ENCODE data around the gene CFAP43.
"Not testable (repeated sequence)": the region's sequence is repeated elsewhere in the genome, so short reads cannot be mapped to it uniquely, and the experiment has no call there.

Gene CFAP43

DNA sequence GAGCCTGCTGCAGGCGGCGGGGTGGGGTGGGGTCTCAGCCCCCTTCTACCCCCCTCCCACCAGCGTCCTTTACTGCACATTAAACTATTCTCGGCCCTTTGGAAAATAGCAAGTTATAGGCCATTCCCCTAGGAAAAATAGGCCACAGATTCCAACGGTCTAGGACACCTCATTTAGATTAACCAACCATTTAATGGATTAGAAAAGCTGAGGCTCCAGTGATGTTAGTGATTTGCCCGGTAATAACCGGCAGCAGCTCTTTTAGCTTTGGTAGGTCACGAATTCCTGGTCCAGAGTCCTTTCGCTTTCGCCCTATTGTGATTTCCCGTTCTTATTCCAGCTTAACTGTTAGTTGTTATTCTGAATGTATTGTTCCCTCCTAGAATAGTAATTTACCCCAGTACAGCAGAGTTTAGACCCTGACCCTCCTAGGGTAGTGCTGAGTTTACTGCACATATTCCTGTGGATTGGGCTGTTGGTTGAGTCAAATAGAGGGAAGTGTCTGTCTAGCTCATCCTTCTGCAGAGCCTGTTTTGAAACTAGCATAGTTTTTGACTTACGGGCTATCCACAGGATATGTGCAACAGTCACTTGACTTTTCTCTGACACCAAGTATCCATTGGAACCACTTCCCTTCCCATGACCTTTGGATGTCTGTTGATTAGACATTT is 23.3 kb upstream of the CFAP43 start:
- DNase-seq (ENCODE audit: low read depth): peak; percentile 66

DNA sequence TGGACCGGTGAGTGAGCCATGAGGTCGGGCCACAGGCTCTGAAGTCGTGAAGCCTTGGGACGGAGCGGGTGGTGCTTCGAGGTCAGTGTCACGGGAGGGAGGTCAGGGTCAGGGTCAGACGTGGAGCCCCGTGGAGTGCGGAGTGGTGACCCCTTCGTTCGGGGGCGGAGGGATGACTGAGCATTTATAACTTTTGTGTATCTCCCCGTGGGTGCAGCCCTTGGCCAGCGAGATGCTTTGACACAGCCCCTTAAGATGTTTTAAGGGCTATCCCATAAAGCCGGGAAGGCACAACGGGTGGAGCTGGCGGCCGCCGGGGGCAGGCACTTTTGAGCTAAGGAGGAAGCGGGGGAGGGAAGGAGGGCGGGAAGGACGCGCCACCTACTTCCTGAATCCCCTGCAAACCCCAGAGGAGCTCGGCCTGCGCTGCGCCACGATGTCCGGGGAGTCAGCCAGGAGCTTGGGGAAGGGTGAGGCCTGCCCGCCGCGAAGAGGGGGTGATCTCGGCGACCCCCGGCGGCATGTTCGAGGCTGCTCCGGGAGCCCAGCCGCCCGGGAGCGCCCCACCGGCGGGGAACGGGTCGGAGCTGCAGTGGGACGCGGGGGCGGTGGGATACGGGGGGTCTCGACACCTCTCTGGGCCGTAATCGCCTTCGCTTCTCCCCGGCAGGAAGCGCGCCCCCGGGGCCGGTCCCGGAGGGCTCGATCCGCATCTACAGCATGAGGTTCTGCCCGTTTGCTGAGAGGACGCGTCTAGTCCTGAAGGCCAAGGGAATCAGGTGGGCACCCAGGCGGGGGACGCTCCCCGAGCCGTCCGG is 22.5 kb upstream of the CFAP43 start, which contains the start of gene GSTO1:
Gene GSTO1, plus strand, starts transcription at position 400 of the 818 bp plus-strand sequence. Its CDS starts 37 bp downstream, at position 437.
- peak; percentile 44 for DNase-seq (ENCODE audit: low read depth)

- DNase-seq (ENCODE audit: low read depth): no peak
Observed at GRCh38 chr10:104253606-104254410, 21.6 kb upstream of the CFAP43 start.

GRCh38 chr10:104253106-104253505 is 20.9 kb upstream of the CFAP43 start:
- no peak for DNase-seq (ENCODE audit: low read depth)

DNA sequence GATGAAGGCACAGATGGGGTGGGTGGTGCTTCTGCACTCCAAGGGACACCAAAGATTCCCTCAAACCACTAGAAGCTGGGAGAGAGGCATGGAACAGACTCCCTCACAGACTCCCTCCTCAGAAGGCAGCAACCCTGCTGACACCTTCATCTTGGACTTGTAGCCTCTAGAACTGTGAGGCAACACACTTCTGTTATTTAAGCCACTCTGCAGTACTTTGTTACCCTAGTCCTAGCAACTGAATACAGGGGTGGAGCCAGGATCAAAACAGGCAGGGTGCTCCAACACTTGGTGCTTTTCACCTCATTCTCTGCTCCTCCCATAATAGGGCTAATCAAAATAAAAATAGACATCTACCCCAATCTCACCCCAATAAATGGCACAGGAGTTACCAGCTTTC is 20.2 kb upstream of the CFAP43 start:
- no peak for DNase-seq (ENCODE audit: low read depth)

- no peak for DNase-seq (ENCODE audit: low read depth)
Observed at GRCh38 chr10:104251443-104251842, 19.3 kb upstream of the CFAP43 start.

GRCh38 chr10:104250371-104250770 is 18.2 kb upstream of the CFAP43 start:
- no peak for DNase-seq (ENCODE audit: low read depth)

DNA sequence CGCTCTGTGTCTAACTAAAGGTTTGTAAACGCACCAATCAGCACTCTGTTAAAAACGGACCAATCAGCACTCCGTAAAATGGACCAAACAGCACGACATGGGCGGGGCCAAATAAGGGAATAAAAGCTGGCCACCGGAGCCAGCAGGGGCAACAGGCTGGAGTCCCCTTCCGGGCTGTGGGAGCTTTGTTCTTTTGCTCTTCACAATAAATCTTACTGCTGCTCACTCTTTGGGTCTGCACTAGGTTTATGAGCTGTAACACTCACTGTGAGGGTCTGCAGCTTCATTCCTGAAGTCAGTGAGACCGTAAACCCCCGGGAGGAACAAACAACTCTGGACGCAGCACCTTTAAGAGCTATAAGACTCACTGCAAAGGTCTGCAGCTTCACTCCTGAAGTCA is 16.8 kb upstream of the CFAP43 start:
- DNase-seq (ENCODE audit: low read depth): not testable (repeated sequence)

DNA sequence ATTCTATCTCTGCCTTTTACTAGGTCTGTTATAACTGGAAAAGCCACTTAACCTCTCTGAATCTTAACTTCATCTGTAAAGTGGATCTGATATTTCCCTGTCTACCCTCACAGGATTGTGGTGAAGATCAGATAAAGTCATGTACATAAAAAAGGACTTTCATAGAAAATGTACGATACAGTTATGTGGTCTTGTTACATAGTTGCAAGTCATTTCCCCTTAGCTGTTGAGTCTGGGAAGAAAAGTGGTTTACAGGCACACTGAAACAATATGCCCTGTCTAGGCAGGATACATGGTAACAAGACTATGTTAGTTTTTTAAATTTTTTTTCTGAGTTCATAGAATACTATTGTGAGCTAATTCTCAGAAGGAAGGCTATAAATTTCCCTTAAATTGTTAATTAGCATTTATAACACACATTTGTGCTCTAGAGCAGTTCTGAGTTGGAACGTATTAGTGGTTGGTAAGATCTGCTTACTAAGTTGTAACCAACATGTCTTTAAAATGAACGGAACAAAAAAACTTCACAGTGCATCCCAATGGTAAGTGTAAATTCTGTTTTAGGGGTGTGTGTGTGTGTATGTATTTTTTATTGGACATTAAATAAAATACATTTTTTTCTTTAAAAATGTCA is 15.5 kb upstream of the CFAP43 start:
- no peak for DNase-seq (ENCODE audit: low read depth)

GRCh38 chr10:104246976-104247375 is 14.8 kb upstream of the CFAP43 start:
- peak; percentile 97 for DNase-seq (ENCODE audit: low read depth)

GRCh38 chr10:104245066-104245632 is 13.0 kb upstream of the CFAP43 start:
- DNase-seq (ENCODE audit: low read depth): no peak

GRCh38 chr10:104243512-104243911 is 11.3 kb upstream of the CFAP43 start:
- no peak for DNase-seq (ENCODE audit: low read depth)

GRCh38 chr10:104243009-104243408 is 10.8 kb upstream of the CFAP43 start:
- not testable (repeated sequence) for DNase-seq (ENCODE audit: low read depth)

DNA sequence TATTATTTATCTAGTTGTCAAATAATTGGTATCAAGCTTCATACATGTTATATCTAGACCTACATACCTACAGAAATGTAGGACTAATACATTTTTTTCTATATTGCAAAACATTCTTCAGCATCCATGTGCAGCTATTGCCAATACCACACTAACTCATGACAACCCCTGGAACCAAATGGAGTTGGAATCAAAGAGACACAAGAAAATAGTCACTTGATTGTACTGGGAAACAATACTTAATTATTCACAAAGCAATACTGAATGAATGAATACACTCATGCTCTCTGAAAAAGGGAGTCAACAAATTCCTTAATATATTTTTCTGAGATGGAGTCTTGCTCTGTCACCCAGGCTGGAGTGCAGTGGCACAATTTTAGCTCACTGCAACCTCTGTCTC is 10.4 kb upstream of the CFAP43 start:
- DNase-seq (ENCODE audit: low read depth): no peak

DNA sequence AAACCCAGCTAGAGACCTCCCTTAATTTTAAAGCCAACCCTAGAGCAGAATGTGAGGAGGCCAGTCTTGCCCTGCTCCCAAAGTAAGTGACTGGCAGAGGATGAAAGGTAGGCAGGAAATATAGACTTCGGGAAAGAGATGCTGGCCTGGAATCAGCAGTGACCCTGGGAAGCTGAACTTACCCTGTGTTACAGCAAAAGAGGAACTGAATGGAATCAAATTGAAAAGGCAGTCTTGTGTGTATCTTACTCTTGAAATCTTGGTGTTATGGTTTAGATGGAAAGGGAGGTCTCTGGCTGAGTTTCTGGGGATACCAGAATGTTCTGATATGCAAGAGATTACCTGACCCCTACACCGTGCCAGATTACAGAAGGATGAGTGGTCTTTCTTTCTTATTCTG is 7.9 kb upstream of the CFAP43 start:
- no peak for DNase-seq (ENCODE audit: low read depth)

GRCh38 chr10:104235801-104236200 is 3.6 kb upstream of the CFAP43 start:
- DNase-seq (ENCODE audit: low read depth): no peak

GRCh38 chr10:104234934-104235333 is 2.8 kb upstream of the CFAP43 start:
- DNase-seq (ENCODE audit: low read depth): no peak

DNA sequence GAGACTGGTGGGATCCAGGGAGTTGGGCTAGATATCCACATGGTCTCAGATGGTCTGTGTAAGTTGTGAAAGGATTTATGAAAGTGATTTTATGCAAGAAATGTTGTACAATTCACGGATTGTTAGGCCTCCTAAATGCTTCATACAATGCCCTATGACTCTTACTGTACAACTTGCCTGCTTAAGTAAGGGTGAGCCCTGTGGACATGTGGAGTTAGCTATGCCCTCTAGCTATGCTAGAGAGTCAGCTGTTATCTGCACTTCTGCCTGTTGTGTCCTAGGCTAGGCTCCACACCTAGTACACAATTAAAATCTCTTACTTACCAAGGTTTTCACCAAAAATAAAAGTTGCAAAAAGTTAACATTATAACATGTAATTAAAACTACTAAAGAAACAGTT is 1.7 kb upstream of the CFAP43 start:
- no peak for DNase-seq (ENCODE audit: low read depth)

DNA sequence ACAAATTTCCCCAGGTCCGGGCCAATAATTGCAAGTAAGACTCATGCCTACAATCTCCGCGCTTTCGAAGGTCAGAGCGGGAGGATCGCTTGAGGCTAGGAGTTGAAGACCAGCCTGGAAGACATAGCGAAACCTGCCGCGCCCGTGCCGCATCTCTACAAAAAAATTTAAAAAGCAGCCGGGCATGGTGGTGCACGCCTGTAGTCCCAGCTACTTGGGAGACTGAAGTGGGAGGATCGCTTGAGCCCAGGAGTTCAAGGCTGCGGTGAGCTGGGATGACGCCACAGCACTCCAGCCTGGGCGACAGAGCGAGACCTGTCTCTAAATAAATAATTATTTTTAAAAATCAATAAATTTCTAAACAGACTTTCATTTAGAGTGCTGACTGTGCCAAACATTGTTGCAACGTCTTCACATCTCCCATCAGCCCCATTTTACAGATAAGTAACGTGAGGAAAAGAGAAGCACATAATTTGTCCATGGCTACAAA is 494 bp upstream of the CFAP43 start:
- DNase-seq (ENCODE audit: low read depth): no peak

GRCh38 chr10:104230490-104230889 is 1.7 kb downstream of the CFAP43 start:
- no peak for DNase-seq (ENCODE audit: low read depth)

DNA sequence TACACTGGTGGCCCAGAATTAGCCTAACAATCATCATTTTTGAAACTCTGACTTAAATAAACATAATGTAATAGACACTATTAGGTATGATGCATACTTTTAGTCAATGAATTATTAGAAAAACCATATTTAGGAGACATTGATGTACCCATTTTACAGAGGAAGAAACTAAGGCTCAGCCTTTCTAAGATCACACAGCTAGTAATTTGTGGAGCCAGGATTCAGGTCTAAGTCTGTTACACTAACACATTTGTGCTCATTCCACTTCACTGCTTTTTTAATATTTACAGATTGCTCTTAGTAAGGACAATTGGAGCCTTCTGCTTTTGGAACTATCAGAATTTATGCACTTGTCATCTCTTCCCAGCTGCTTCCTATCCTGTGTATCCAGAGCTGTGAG is 8.9 kb downstream of the CFAP43 start:
- DNase-seq (ENCODE audit: low read depth): no peak

DNA sequence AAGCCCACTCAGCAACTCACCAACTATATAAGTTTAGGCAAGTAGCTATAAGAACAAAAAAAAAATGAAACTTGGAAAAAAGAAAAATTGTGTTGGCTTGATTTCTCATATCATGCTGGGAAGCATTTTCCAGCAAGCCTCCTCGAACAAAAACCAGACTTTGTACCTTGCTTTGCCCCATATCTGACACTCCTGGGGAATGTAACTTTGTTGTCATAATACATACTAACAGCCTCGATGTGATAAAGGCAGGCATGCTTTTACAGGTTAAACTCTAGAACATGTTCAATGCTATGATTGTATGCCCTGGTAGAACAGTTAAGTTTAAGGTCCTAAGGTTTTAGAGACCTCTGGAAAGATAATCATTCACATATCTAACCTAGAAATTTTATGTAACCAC is 11.6 kb downstream of the CFAP43 start:
- no peak for DNase-seq (ENCODE audit: low read depth)

Data from stromal cell of bone marrow (primary cell).